Gastroesophageal sphincter (tissue), 4 donors: ENCODE data around the gene MXD1. TPM values are rescaled to one million over a fixed set of nuclear protein-coding genes. Genes with fewer than 3 reads are reported as not detected.

Experiments
- ATAC-seq: fragments of 150-250 bp; one replicate; pipeline ENCODE4 v1.9.1; 2016; ENCODE audit warnings: mild to moderate bottlenecking, moderate library complexity
- H3K27ac ChIP-seq, 4 donors: fragments of 200-600 bp; sonication (generic) in 3 of 4; 1 replicate in 3 of 4; 2 replicates in 1 of 4; pipeline ENCODE4 v1.5.1; 2016 to 2019
- H3K27me3 ChIP-seq: fragments of 200-600 bp; sonication (generic); one replicate; pipeline ENCODE4 v1.5.1; 2019
- H3K36me3 ChIP-seq, 2 donors: fragments of 200-600 bp; sonication (generic); one replicate each; pipeline ENCODE4 v1.5.1; 2019; ENCODE audit warnings: control low read depth in 1 of 2
- H3K4me1 ChIP-seq, 3 donors: fragments of 200-600 bp; sonication (generic); 1 replicate in 2 of 3; 2 replicates in 1 of 3; pipeline ENCODE4 v1.5.1; 2016 to 2019; ENCODE audit warnings: control low read depth in 2 of 3
- H3K4me3 ChIP-seq, 2 donors: fragments of 200-600 bp; sonication (generic); one replicate each; pipeline ENCODE4 v1.5.1; 2019; ENCODE audit warnings: mild to moderate bottlenecking in 1 of 2, moderate library complexity in 1 of 2
- H3K9me3 ChIP-seq, 3 donors: fragments of 200-600 bp; sonication (generic); one replicate each; pipeline ENCODE4 v1.5.1; 2017 to 2019; ENCODE audit warnings: control low read depth in 2 of 3
- CTCF ChIP-seq, 4 experiments: fragments of 200-600 bp in 2 of 4; fragments of 450-650 bp in 2 of 4; sonication (generic) in 1 of 4; IDR thresholded peaks; one replicate each; pipeline ENCODE4 v1.5.1; 2017 to 2019; ENCODE audit warnings: antibody characterized with exemption in 4 of 4, mild to moderate bottlenecking in 2 of 4, moderate library complexity in 2 of 4
- EP300 ChIP-seq: sonication (generic); formaldehyde crosslinking; IDR thresholded peaks from one replicate; pipeline ENCODE4 v1.6.1; 2017; ENCODE audit warnings: antibody characterized with exemption, mild to moderate bottlenecking
- POLR2A ChIP-seq, 2 donors: fragments of 450-650 bp; IDR thresholded peaks; one replicate each; pipeline ENCODE4 v1.6.1; 2017; ENCODE audit warnings: antibody characterized with exemption in 2 of 2, mild to moderate bottlenecking in 2 of 2, moderate library complexity in 1 of 2
- POLR2AphosphoS5 ChIP-seq: sonication (generic); formaldehyde crosslinking; IDR thresholded peaks from one replicate; pipeline ENCODE4 v1.6.1; 2017; ENCODE audit warnings: antibody characterized with exemption
- WGBS, 2 donors: methylation state at CpG; one replicate each; pipeline ENCODE4 v1.1.5; 2018; ENCODE audit warnings: low coverage in 1 of 2; 5-methylcytosine and 5-hydroxymethylcytosine counted together
- total RNA-seq, 4 donors: library from RNA; depleted of rRNA; stranded (reverse); fragments of >200 nt; gene quantifications; one replicate each; pipeline ENCODE4 v1.1.0, GENCODE V29; 2016

Gene MXD1
- total RNA-seq, 4 donors from 2014 or later: 10.5 to 15.6 (median 13.3) TPM

DNA sequence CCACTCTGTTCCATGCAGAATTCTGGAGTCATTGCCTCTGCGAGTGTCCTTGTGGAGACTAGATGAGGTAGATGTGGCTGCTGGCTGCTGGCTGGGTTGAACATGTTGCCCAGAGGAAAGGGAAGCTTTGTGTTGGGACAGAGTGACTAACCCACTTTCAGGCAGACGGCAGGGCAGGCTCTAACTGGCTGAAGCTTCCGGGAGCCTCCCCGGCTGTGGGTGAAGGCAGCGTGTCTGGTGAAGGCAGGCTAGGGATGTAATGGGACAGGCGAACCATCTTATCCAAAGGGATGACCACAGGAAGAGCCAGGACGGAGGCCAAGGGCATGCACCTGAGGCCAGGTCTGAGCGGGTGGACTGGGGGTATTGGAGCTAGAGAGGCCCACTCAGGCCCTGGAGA is 30.5 kb downstream of the MXD1 start:
- Histone ChIP-seq H3K9me3 (no peaks in the 10 kb centered on the region), H3K4me1 (peaks cover 0 to 6% (median 0%) of the 10 kb centered on the region in 3 donors), H3K27ac (no peak overlapping the region), H3K27me3 (peaks cover 9% of the 10 kb centered on the region), H3K36me3 (peaks cover 0 to 36% of the 10 kb centered on the region in 2 donors), H3K4me3 (no peak overlapping the region)
- TF ChIP-seq CTCF (IDR thresholded peaks at IDR 0.05) (no peak), EP300 (no peak), POLR2A (IDR thresholded peaks at IDR 0.05) (no peak), POLR2AphosphoS5 (no peak)
- ATAC-seq: no peak
- WGBS, 2 donors: 67% methylated on average over 1 of the region's 8 CpGs; no CpG with 5 or more reads in 1 of the 2 donors

GRCh38 chr2:69945941-69946340 is 31.0 kb downstream of the MXD1 start:
- WGBS, 2 donors: 43 to 80% methylated on average over 1 to 2 of the region's 8 CpGs
- H3K27me3 ChIP-seq: peaks cover 9% of the 10 kb centered on the region
- no peak for ATAC-seq
- no peaks in the 10 kb centered on the region for H3K9me3 ChIP-seq
- TF ChIP-seq EP300: no peak
- no peak for TF ChIP-seq POLR2AphosphoS5
- no peak for TF ChIP-seq POLR2A (IDR thresholded peaks at IDR 0.05)
- no peak for TF ChIP-seq CTCF (IDR thresholded peaks at IDR 0.05)
- H3K27ac ChIP-seq: no peak overlapping the region
- peaks cover 0 to 31% of the 10 kb centered on the region in 2 donors for H3K36me3 ChIP-seq
- peaks cover 0 to 6% (median 0%) of the 10 kb centered on the region in 3 donors for H3K4me1 ChIP-seq
- no peak overlapping the region for H3K4me3 ChIP-seq

DNA sequence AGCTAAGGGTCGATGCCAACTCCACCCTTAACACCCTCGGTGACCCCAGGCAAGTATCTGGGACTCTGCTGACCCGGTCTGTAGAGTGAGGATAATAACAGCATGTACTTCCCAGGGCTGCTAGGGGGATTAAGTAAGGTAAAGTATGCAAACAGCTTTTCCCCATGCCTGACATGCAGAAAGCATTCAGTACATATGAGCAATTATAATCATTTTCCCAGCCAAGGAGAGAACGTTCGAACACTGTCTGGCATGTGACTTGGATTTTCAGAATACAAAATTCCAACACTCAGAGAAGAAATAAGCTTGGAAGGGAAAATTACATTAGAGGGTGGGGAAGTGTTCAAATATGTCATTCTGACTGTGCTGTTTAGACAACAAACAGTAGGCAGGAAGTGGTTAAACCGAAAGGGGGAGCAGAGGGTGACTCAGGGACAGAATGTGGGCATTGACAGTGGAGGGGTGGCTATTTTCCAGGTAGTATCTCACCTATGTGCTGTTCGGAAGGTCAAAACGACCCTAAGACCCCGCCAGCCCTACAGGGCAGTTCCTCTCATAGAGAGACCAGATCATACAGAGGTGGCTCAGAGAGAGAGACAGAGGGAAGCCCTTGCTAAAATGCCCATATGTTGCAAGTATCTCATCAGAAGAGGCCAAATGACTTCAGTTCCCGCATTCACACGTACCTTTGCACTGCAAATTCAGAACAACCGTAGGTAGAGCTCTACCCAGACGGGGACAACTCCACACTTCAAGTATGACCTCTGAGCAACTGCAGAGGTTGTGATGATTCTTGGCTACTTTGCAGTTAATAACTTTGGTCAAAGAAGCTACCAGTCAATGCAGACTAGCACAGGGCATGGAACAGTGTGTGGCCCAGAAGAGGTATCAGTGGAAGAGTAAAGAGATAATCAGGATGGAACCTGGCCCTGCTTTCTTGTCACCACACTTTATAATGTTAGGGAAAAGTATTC is 31.7 kb downstream of the MXD1 start:
- peaks cover 0 to 6% (median 0%) of the 10 kb centered on the region in 3 donors for H3K4me1 ChIP-seq
- peaks cover 0 to 24% of the 10 kb centered on the region in 2 donors for H3K36me3 ChIP-seq
- TF ChIP-seq CTCF (IDR thresholded peaks at IDR 0.05): no peak
- TF ChIP-seq POLR2AphosphoS5: no peak
- TF ChIP-seq EP300: no peak
- TF ChIP-seq POLR2A (IDR thresholded peaks at IDR 0.05): no peak
- WGBS, 2 donors: 64 to 77% methylated on average over 9 to 11 of the region's 13 CpGs
- no peak for ATAC-seq
- no peak overlapping the region for H3K4me3 ChIP-seq
- peaks cover 9% of the 10 kb centered on the region for H3K27me3 ChIP-seq
- H3K9me3 ChIP-seq: no peaks in the 10 kb centered on the region
- H3K27ac ChIP-seq: no peak overlapping the region

GRCh38 chr2:69947325-69947931 is 32.5 kb downstream of the MXD1 start:
- no peak overlapping the region for H3K27ac ChIP-seq
- TF ChIP-seq POLR2AphosphoS5 (no peak), CTCF (IDR thresholded peaks at IDR 0.05) (no peak), POLR2A (IDR thresholded peaks at IDR 0.05) (no peak), EP300 (no peak)
- H3K36me3 ChIP-seq: peaks cover 0 to 16% of the 10 kb centered on the region in 2 donors
- no peaks in the 10 kb centered on the region for H3K9me3 ChIP-seq
- no peak for ATAC-seq
- 92 to 95% methylated on average over 2 to 4 of the region's 4 CpGs for WGBS, 2 donors
- peaks cover 9% of the 10 kb centered on the region for H3K27me3 ChIP-seq
- no peak overlapping the region for H3K4me3 ChIP-seq
- H3K4me1 ChIP-seq: peaks cover 0 to 6% (median 0%) of the 10 kb centered on the region in 3 donors
